H1 (cell line): ENCODE data around the gene TRAF6. TPM values are rescaled to one million over a fixed set of nuclear protein-coding genes. Genes with fewer than 3 reads are reported as not detected.

Experiments
- BRCA1 ChIP-seq: IDR thresholded peaks from 2 replicates; pipeline ENCODE4 v1.6.1; 2012; ENCODE audit warnings: low read depth, low read length, improper control_type of control experiment
- CHD1 ChIP-seq: IDR thresholded peaks from 2 replicates; pipeline ENCODE4 v1.6.1; 2012; ENCODE audit warnings: low read depth, low read length, improper control_type of control experiment
- CTCF ChIP-seq, 3 experiments: IDR thresholded peaks; 1 replicate in 2 of 3; 2 replicates in 1 of 3; pipeline versions ENCODE4 v1.5.1 to v1.6.1; 2011; ENCODE audit warnings: low read length in 3 of 3, mild to moderate bottlenecking in 3 of 3, inconsistent platforms in 2 of 3, low read depth in 1 of 3, moderate library complexity in 1 of 3; ENCODE audit not compliant: insufficient read depth in 1 of 3; ENCODE audit errors: control extremely low read depth in 1 of 3
- JUN ChIP-seq: IDR thresholded peaks from 2 replicates; pipeline ENCODE4 v1.6.1; 2011; ENCODE audit warnings: low read depth, mild to moderate bottlenecking, improper control_type of control experiment, low read length
- JUND ChIP-seq: IDR thresholded peaks from 2 replicates; pipeline ENCODE4 v1.6.1; 2011; ENCODE audit warnings: mild to moderate bottlenecking, improper control_type of control experiment, low read length
- KDM5A ChIP-seq: fragments of 200-600 bp; IDR thresholded peaks from 2 replicates; pipeline ENCODE4 v1.7.1; 2012; ENCODE audit warnings: mild to moderate bottlenecking, low read length, inconsistent platforms, mixed read lengths
- MAFK ChIP-seq: IDR thresholded peaks from 2 replicates; pipeline ENCODE4 v1.6.1; 2012; ENCODE audit warnings: low read depth, mild to moderate bottlenecking, improper control_type of control experiment, low read length
- RNF2 ChIP-seq: fragments of 200-900, 300-1000 bp; sonication (generic); IDR thresholded peaks from 2 replicates; pipeline ENCODE4 v1.7.1; 2016; ENCODE audit warnings: borderline replicate concordance, low read depth, mild to moderate bottlenecking, antibody characterized with exemption, low read length; ENCODE audit not compliant: poor library complexity, severe bottlenecking; ENCODE audit errors: missing control alignments
- SUZ12 ChIP-seq: fragments of 200-600 bp; sonication (generic); IDR thresholded peaks from 2 replicates; pipeline ENCODE4 v1.6.1; 2012; ENCODE audit warnings: mild to moderate bottlenecking, inconsistent platforms, low read length, moderate library complexity, mixed read lengths
- TEAD4 ChIP-seq: IDR thresholded peaks from 2 replicates; pipeline ENCODE4 v1.6.1; 2012; ENCODE audit warnings: low read depth, low read length, inconsistent platforms, mixed read lengths
- polyA plus RNA-seq, 7 experiments: library from polyadenylated mRNA; depleted of rRNA in 3 of 7; stranded (reverse) in 5 of 7; unstranded in 2 of 7; fragments of >200 nt in 5 of 7; fragments of 200-250 nt in 2 of 7; gene quantifications; 1 replicate in 5 of 7; 2 replicates in 1 of 7; 4 replicates in 1 of 7; pipeline versions ENCODE4 v1.2.1 to v1.2.3, GENCODE V29; 2011 to 2013; ENCODE audit warnings: missing spikeins in 2 of 7, mixed read lengths in 2 of 7
- total RNA-seq: library from RNA; stranded (reverse); fragmentation: NEBNext Ultra II Directional; extraction: Animal tissue kit (Norgen Biotek cat#: 25700); gene quantifications from 2 replicates; pipeline ENCODE4 v1.2.1, GENCODE V29; 2021

Gene TRAF6
- total and polyA plus RNA-seq, 2 of the 8 experiments (the other 6 are each of a cell fraction or from before 2014, with no cell fraction given): 4.6 to 8.8 TPM

DNA sequence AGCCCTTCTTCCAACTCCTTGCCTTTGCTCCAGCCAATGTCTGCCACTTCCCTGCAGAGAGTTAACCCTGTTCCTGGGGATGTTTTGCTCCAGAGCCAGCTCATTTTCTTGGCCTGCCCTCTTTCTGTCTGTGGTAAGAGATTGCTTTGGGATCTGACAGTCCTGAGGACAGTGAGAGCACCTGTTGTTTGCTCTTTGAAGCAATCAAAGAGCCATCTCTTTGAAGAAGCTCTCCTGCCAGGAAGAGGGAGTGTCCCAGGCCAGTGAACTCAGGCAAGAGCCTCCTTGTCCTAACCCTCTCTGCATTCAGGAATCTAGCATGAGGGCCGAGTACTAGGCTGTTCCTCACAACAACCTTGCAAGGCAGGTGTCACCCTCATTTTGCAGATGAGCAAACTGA is 42.2 kb downstream of the TRAF6 start (continued):
- TF ChIP-seq CTCF (IDR thresholded peaks at IDR 0.05; ENCODE audit: control extremely low read depth in 1 of 3, insufficient read depth in 1 of 3, low read depth in 1 of 3, low read length in 3 of 3): no peak
- no peak for TF ChIP-seq RNF2
- no peak for TF ChIP-seq MAFK
- TF ChIP-seq CHD1: no peak
- no peak for TF ChIP-seq SUZ12
- no peak for TF ChIP-seq JUND
- no peak for TF ChIP-seq JUN
- no peak for TF ChIP-seq BRCA1
- TF ChIP-seq KDM5A: no peak
- no peak for TF ChIP-seq TEAD4
